ENCODE measurements around the gene CCT5. TPM values are rescaled to one million over a fixed set of nuclear protein-coding genes. Genes with fewer than 3 reads are reported as not detected.

Gene CCT5
- total RNA-seq, 4 donors from 2014 or later, result 104 to 201 (median 163) TPM

DNA sequence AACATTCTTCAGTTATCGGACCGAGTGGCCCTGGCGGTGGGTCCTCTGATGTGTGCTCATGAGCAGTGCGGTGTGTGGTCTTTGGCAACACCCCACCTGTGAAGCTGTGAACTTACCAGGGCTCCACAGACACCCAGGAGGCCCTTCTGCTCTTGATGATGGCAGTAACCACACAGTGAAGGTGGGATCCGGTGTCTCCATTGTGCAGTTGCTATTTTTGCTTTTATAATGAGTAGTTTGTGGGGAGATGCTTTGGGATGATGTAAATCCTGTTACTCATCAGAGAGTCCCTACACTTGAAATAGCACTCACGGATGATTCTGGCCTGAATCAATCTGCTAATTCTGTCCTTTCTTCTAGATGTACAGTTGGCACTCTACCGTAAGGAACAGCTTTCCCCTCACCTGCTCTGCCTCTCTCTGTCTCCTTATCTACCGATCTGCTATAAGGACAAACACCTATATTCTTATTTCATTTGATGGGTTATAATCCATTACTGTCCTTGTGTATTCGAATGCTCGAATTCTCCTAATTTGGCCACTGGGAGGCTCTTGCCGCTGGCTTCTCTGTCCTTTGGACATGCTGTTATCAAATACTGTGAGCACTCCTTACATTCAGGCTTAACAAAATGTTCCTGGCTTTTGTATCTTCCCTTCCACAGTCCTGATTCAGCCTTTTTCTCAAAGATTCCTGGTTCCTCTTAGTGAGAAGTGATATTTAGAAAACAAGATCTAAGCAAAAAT, 20.6 kb upstream of the CCT5 start:
- TF ChIP-seq, protein P1, sequence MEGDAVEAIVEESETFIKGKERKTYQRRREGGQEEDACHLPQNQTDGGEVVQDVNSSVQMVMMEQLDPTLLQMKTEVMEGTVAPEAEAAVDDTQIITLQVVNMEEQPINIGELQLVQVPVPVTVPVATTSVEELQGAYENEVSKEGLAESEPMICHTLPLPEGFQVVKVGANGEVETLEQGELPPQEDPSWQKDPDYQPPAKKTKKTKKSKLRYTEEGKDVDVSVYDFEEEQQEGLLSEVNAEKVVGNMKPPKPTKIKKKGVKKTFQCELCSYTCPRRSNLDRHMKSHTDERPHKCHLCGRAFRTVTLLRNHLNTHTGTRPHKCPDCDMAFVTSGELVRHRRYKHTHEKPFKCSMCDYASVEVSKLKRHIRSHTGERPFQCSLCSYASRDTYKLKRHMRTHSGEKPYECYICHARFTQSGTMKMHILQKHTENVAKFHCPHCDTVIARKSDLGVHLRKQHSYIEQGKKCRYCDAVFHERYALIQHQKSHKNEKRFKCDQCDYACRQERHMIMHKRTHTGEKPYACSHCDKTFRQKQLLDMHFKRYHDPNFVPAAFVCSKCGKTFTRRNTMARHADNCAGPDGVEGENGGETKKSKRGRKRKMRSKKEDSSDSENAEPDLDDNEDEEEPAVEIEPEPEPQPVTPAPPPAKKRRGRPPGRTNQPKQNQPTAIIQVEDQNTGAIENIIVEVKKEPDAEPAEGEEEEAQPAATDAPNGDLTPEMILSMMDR (IDR thresholded peaks at IDR 0.05), result no peak
- TF ChIP-seq POLR2A (IDR thresholded peaks at IDR 0.05), result no peak
- no peaks in the 10 kb centered on the region for H3K27me3 ChIP-seq
- no peak overlapping the region for H3K4me3 ChIP-seq (replicated peaks in 1 of 3)
- no peak overlapping the region for H3K27ac ChIP-seq
- DNase-seq, result no peak
- intact Hi-C loops (cut with DNase I), result no loop called here
- no peaks in the 10 kb centered on the region for H3K4me1 ChIP-seq
- WGBS, 2 donors, result 89 to 92% methylated on average over 11 of the region's 11 CpGs
- no peaks in the 10 kb centered on the region for H3K9me3 ChIP-seq
- H3K36me3 ChIP-seq, result no peaks in the 10 kb centered on the region

DNA sequence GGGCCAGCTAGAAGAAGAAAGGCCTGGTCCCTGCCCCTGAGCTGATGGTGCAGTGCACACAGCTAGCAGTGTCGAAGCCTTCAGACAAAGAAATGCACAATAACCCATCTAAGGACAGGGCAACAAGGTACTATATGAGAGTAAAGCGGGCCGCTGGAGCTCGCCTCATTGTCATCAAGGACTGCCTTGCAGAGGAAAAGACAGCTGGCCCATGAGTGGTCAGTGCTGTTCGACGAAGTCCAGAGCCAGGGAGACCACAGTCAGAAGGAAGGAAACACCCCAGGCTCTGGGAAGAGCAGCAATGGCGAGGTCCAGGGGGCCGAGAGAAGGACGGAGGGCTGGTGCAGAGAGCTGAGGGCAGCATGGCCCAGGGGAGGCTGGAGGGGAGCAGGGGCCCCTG, 17.7 kb upstream of the CCT5 start:
- WGBS, 2 donors, result 92 to 98% methylated on average over 9 of the region's 9 CpGs
- H3K9me3 ChIP-seq, result no peaks in the 10 kb centered on the region
- H3K27me3 ChIP-seq, result no peaks in the 10 kb centered on the region
- no peak overlapping the region for H3K27ac ChIP-seq
- H3K4me3 ChIP-seq (replicated peaks in 1 of 3), result no peak overlapping the region
- TF ChIP-seq, protein P1 (IDR thresholded peaks at IDR 0.05), result no peak
- TF ChIP-seq POLR2A (IDR thresholded peaks at IDR 0.05), result no peak
- no peaks in the 10 kb centered on the region for H3K4me1 ChIP-seq
- no peak for DNase-seq
- H3K36me3 ChIP-seq, result no peaks in the 10 kb centered on the region
- intact Hi-C loops (cut with DNase I), result no loop called here

DNA sequence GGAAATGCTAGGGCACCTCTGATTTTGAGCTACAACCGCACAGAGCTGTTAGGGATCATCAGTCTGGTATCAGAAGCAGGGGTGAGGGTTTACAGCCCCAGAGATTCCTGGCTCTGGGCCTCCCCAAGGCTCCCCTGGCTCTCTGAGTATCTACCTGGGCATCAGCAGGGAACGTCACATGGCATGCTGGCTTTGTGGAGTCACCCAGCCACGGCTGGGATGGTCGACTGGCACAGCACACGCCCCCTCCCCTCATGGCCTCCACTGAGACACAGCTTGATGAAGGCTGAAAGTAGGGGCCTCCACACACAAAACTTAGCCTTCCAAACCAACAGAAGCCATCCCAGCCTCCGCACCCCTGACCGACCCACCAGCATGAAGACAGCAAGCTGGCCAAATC, 17.1 kb upstream of the CCT5 start:
- Histone ChIP-seq H3K27ac (no peak overlapping the region), H3K4me3 (replicated peaks in 1 of 3) (no peak overlapping the region), H3K9me3 (no peaks in the 10 kb centered on the region), H3K4me1 (no peaks in the 10 kb centered on the region), H3K36me3 (peaks cover 0 to 3% of the 10 kb centered on the region in 2 donors), H3K27me3 (no peaks in the 10 kb centered on the region)
- WGBS, 2 donors, result 78 to 87% methylated on average over 7 of the region's 7 CpGs
- TF ChIP-seq POLR2A (IDR thresholded peaks at IDR 0.05), result no peak
- TF ChIP-seq, protein P1 (IDR thresholded peaks at IDR 0.05), result no peak
- no peak for DNase-seq
- intact Hi-C loops (cut with DNase I), result no loop called here

DNA sequence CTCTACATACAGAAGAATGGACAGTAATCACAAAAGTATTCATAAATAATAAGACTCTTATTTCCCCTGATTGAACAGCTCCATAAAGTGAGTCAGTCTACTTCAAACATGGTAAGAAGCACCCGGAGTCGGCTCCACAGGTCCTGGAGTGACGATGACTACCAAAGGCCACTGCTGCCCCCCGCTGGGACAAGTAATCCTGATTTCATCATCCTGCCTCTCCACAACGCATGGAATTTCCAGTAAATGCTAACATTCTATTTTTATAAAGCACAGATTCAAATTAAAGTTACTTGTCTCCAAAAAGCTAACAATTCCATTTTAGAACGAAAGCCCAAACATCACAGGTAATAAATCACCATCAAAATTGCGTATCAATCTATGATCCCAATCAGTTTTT, 16.6 kb upstream of the CCT5 start:
- Histone ChIP-seq H3K27me3 (no peaks in the 10 kb centered on the region), H3K4me3 (replicated peaks in 1 of 3) (no peak overlapping the region), H3K4me1 (no peaks in the 10 kb centered on the region), H3K9me3 (no peaks in the 10 kb centered on the region), H3K27ac (no peak overlapping the region), H3K36me3 (peaks cover 0 to 4% of the 10 kb centered on the region in 2 donors)
- WGBS, 2 donors, result 47 to 53% methylated on average over 7 of the region's 7 CpGs
- peak; percentile 78 to 86 for DNase-seq
- TF ChIP-seq POLR2A (IDR thresholded peaks at IDR 0.05), result no peak
- TF ChIP-seq, protein P1 (IDR thresholded peaks at IDR 0.05), result peak in 4 of 6 experiments; percentile 52 to 66 (median 57)
- intact Hi-C loops (cut with DNase I), result no loop called here

DNA sequence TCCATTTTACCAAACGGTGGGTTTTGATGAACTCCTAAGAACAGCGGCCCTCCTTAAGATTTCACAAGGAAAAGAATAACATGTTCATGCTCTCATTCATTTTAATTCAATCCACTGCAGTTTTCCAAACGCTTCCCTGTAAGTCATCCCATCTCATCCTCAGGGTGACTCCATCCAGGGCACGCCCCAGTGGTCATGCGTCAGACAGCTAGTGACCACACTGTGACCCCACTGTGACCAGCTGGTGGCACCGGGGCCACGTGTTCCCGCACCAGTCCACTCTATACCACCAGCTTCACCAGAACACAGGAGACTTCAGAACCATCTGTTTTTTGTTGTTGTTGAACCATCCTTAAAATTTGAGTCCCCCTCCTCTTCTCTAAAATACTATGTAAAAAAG, 14.7 kb upstream of the CCT5 start:
- intact Hi-C loops (cut with DNase I), result no loop called here
- Histone ChIP-seq H3K27me3 (no peaks in the 10 kb centered on the region), H3K9me3 (no peaks in the 10 kb centered on the region), H3K4me3 (replicated peaks in 1 of 3) (no peak overlapping the region), H3K4me1 (no peaks in the 10 kb centered on the region), H3K36me3 (peaks cover 0 to 4% of the 10 kb centered on the region in 2 donors), H3K27ac (no peak overlapping the region)
- WGBS, 2 donors, result 85 to 90% methylated on average over 8 of the region's 8 CpGs
- TF ChIP-seq, protein P1 (IDR thresholded peaks at IDR 0.05), result no peak
- TF ChIP-seq POLR2A (IDR thresholded peaks at IDR 0.05), result no peak
- DNase-seq, result no peak
